ENCODE results near the gene WDR76.
A peak's percentile ranks its signal among the peaks of the same experiment; 100 is the strongest.
"Not testable (repeated sequence)": the region's sequence is repeated elsewhere in the genome, so short reads cannot be mapped to it uniquely, and the experiment has no call there.

WDR76 gene

GRCh38 chr15:43826508-43827341, at the start of gene WDR76:
Gene WDR76, plus strand, starts transcription at chr15:43827002. Its CDS starts 31 bp downstream, at chr15:43827033.
- DNase-seq (ENCODE audit: low spot score) = peak; percentile 94

GRCh38 chr15:43777267-43777914, 49.4 kb upstream of the WDR76 start:
- DNase-seq (ENCODE audit: low spot score) = peak; percentile 89

- no peak for DNase-seq (ENCODE audit: low spot score)
These were observed 47.8 kb upstream of the WDR76 start for GRCh38 chr15:43779016-43779415.

- DNase-seq (ENCODE audit: low spot score) = no peak
These were observed 37.4 kb upstream of the WDR76 start for GRCh38 chr15:43789409-43789808.

- DNase-seq (ENCODE audit: low spot score) = peak; percentile 98
These were observed 34.6 kb upstream of the WDR76 start, which contains the start of gene SERF2 for GRCh38 chr15:43791993-43792760. Gene SERF2, plus strand, starts transcription at chr15:43792320. Its CDS starts 57 bp downstream, at chr15:43792377.

- peak; percentile 64 for DNase-seq (ENCODE audit: low spot score)
These were observed 33.9 kb upstream of the WDR76 start for GRCh38 chr15:43792761-43793476.

- no peak for DNase-seq (ENCODE audit: low spot score)
These were observed 33.2 kb upstream of the WDR76 start for GRCh38 chr15:43793647-43794046.

GRCh38 chr15:43794269-43795037, 32.3 kb upstream of the WDR76 start:
- DNase-seq (ENCODE audit: low spot score) = no peak

GRCh38 chr15:43795197-43795596, 31.6 kb upstream of the WDR76 start:
- no peak for DNase-seq (ENCODE audit: low spot score)

GRCh38 chr15:43795997-43796396, 30.8 kb upstream of the WDR76 start:
- no peak for DNase-seq (ENCODE audit: low spot score)

GRCh38 chr15:43796566-43796965, 30.2 kb upstream of the WDR76 start:
- no peak for DNase-seq (ENCODE audit: low spot score)

- DNase-seq (ENCODE audit: low spot score) = no peak
These were observed 27.4 kb upstream of the WDR76 start for GRCh38 chr15:43799209-43799944.

- no peak for DNase-seq (ENCODE audit: low spot score)
These were observed 26.9 kb upstream of the WDR76 start, which contains the start of gene SERINC4 for GRCh38 chr15:43799945-43800285. Gene SERINC4, minus strand, starts transcription at chr15:43800220. Its CDS starts 234 bp downstream, at chr15:43799986.

GRCh38 chr15:43800286-43801141, 26.3 kb upstream of the WDR76 start, which contains the start of gene HYPK:
Gene HYPK, plus strand, starts transcription at chr15:43800599. Its CDS starts 24 bp downstream, at chr15:43800623.
- peak; percentile 89 for DNase-seq (ENCODE audit: low spot score)

GRCh38 chr15:43802676-43803075, 24.1 kb upstream of the WDR76 start:
- not testable (repeated sequence) for DNase-seq (ENCODE audit: low spot score)

GRCh38 chr15:43808435-43808950, 18.3 kb upstream of the WDR76 start:
- no peak for DNase-seq (ENCODE audit: low spot score)

GRCh38 chr15:43808960-43809678, 17.7 kb upstream of the WDR76 start:
- no peak for DNase-seq (ENCODE audit: low spot score)

GRCh38 chr15:43815064-43815463, 11.7 kb upstream of the WDR76 start:
- not testable (repeated sequence) for DNase-seq (ENCODE audit: low spot score)

Data from RKO (cell line).